ENCODE results near the gene CNTN4. TPM values are rescaled to one million over a fixed set of nuclear protein-coding genes. Genes with fewer than 3 reads are reported as not detected.

CNTN4 gene
- total RNA-seq, 1 experiment from 2014 or later: 51.3 TPM

- no peak for TF ChIP-seq CTCF (IDR thresholded peaks at IDR 0.05; ENCODE audit: insufficient read depth in 1 of 2, low read depth in 1 of 2, low read length in 1 of 2, severe bottlenecking in 1 of 2, unreplicated experiment in 1 of 2)
- Mint-ChIP-seq H3K36me3 (ENCODE audit: insufficient read depth, unreplicated experiment) (no peaks in the 10 kb centered on the region), H3K9me3 (ENCODE audit: unreplicated experiment) (no peaks in the 10 kb centered on the region), H3K27me3 (ENCODE audit: insufficient read depth, unreplicated experiment) (no peaks in the 10 kb centered on the region), H3K27ac (ENCODE audit: unreplicated experiment) (no peak overlapping the region), H3K4me1 (ENCODE audit: low read depth, unreplicated experiment) (peaks cover 21% of the 10 kb centered on the region), H3K4me3 (ENCODE audit: unreplicated experiment) (no peak overlapping the region)
- ChIA-PET CTCF (no interaction called here), POLR2A (no interaction called here)
- no peak for DNase-seq
- Histone ChIP-seq H3K9me3 (0 out of 2 replicates have a peak, but pooled peaks cover 5% of the 10 kb centered on the region), H3K4me1 (peaks cover 24% of the 10 kb centered on the region), H3K27me3 (replicated peaks; ENCODE audit: control insufficient read depth, insufficient read depth, low read length) (no peaks in the 10 kb centered on the region), H3K36me3 (ENCODE audit: control insufficient read depth, insufficient read depth, low read length) (no peaks in the 10 kb centered on the region), H3K4me3 (ENCODE audit: low read depth, low read length) (no peak overlapping the region)
- BruUV-seq (replicated peaks): no TSS peak
- intact Hi-C loops (cut with micrococcal nuclease; ENCODE audit: unreplicated experiment): no loop called here
Measured at GRCh38 chr3:2653706-2654105, 555.0 kb downstream of the CNTN4 start.

DNA sequence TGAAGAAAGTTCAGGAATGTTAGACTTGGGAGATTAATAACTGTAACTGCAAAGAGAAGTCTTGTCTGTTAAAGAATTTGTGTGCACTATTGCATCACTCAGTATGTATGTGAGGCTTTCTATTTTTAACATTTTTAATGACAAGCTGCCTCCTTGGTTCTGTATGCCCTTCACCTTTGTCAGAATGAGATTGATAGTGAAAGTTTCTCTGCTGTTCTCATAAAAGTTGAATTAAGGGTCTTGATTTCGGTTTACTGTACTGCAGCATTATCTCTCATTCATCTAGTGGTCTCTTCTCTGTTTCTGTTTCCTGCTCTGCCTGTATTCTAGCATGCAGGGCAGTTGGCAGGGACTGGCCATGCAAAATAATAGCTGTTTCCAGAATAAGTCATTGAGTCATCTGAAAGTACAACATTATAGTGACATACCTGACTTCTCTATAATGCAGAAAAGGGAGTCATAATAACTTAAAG is 556.6 kb downstream of the CNTN4 start:
- ChIA-PET POLR2A (no interaction called here), CTCF (no interaction called here)
- DNase-seq: no peak
- no peaks in the 10 kb centered on the region for H3K36me3 ChIP-seq (ENCODE audit: control insufficient read depth, insufficient read depth, low read length)
- Mint-ChIP-seq H3K4me3 (ENCODE audit: unreplicated experiment) (no peak overlapping the region), H3K27me3 (ENCODE audit: insufficient read depth, unreplicated experiment) (no peaks in the 10 kb centered on the region), H3K36me3 (ENCODE audit: insufficient read depth, unreplicated experiment) (no peaks in the 10 kb centered on the region), H3K27ac (ENCODE audit: unreplicated experiment) (no peak overlapping the region), H3K4me1 (ENCODE audit: low read depth, unreplicated experiment) (peaks cover 21% of the 10 kb centered on the region), H3K9me3 (ENCODE audit: unreplicated experiment) (no peaks in the 10 kb centered on the region)
- no peak overlapping the region for H3K4me3 ChIP-seq (ENCODE audit: low read depth, low read length)
- no TSS peak for BruUV-seq (replicated peaks)
- no peaks in the 10 kb centered on the region for H3K9me3 ChIP-seq
- H3K27me3 ChIP-seq (replicated peaks; ENCODE audit: control insufficient read depth, insufficient read depth, low read length): no peaks in the 10 kb centered on the region
- H3K4me1 ChIP-seq: peaks cover 24% of the 10 kb centered on the region
- intact Hi-C loops (cut with micrococcal nuclease; ENCODE audit: unreplicated experiment): no loop called here
- TF ChIP-seq CTCF (IDR thresholded peaks at IDR 0.05; ENCODE audit: insufficient read depth in 1 of 2, low read depth in 1 of 2, low read length in 1 of 2, severe bottlenecking in 1 of 2, unreplicated experiment in 1 of 2): no peak

DNA sequence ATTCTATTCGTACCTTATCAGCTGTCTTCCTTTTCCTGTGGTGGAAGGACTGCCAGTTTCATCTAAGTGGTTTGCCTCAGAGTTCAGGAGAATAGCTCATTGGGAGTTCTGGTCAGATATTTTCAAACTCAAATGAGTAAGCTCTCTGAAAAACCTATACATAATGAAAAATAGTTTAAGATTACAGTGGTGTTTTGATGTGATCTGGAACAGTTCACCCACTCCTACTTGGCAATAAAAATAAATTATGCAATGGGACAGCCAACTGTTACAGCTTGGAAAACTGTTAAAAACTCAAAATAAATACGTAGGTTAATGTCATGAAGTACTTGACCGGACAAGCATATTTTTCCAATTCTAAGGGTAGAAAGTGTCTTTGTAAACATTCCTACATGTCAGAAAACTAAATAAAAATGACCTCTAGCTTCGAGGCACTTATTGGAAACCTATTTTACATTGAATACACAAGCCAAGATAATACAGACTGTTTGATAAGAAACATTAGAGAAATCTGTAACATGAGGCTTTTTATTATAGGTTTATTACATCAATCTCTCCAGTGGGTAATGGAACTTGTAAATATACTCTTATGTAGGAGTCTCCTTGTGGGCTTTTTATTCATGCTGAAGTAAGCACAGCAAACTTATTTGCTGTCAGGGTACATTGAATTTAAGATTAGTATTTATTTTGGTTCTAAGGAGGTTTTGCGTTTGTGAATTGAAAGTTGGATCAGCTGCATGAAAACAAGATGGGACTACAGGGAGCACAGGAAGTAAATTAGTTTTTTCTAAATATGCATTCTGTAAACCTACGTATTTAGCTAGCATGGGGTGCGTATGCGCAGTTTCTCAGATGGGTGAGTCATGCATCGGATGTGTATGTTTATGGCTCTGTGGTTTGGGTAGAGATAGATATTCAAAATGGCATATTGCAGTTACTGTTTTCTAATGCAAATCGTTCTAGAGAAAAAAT is 558.4 kb downstream of the CNTN4 start:
- Mint-ChIP-seq H3K36me3 (ENCODE audit: insufficient read depth, unreplicated experiment) (no peaks in the 10 kb centered on the region), H3K27me3 (ENCODE audit: insufficient read depth, unreplicated experiment) (no peaks in the 10 kb centered on the region), H3K4me1 (ENCODE audit: low read depth, unreplicated experiment) (peaks cover 21% of the 10 kb centered on the region), H3K9me3 (ENCODE audit: unreplicated experiment) (no peaks in the 10 kb centered on the region), H3K27ac (ENCODE audit: unreplicated experiment) (no peak overlapping the region), H3K4me3 (ENCODE audit: unreplicated experiment) (no peak overlapping the region)
- ChIA-PET CTCF (no interaction called here), POLR2A (no interaction called here)
- Histone ChIP-seq H3K4me3 (ENCODE audit: low read depth, low read length) (no peak overlapping the region), H3K36me3 (ENCODE audit: control insufficient read depth, insufficient read depth, low read length) (no peaks in the 10 kb centered on the region), H3K27me3 (replicated peaks; ENCODE audit: control insufficient read depth, insufficient read depth, low read length) (no peaks in the 10 kb centered on the region), H3K4me1 (peaks cover 24% of the 10 kb centered on the region), H3K9me3 (no peaks in the 10 kb centered on the region)
- intact Hi-C loops (cut with micrococcal nuclease; ENCODE audit: unreplicated experiment): no loop called here
- DNase-seq: no peak
- no peak for TF ChIP-seq CTCF (IDR thresholded peaks at IDR 0.05; ENCODE audit: insufficient read depth in 1 of 2, low read depth in 1 of 2, low read length in 1 of 2, severe bottlenecking in 1 of 2, unreplicated experiment in 1 of 2)
- no TSS peak for BruUV-seq (replicated peaks)
